Measurements from ENCODE around the gene CSMD2.

Gene CSMD2

GRCh38 chr1:34009340-34009985 is 155.6 kb downstream of the CSMD2 start:
- no peak for TF ChIP-seq CTCF (IDR thresholded peaks at IDR 0.05; ENCODE audit: control insufficient read depth, insufficient read depth, low read depth, low read length, missing control alignments)
- H3K4me3 ChIP-seq (ENCODE audit: control insufficient read depth, low read depth, low read length), result no peak overlapping the region
- peak; percentile 24 for DNase-seq (ENCODE audit: low read depth)

DNA sequence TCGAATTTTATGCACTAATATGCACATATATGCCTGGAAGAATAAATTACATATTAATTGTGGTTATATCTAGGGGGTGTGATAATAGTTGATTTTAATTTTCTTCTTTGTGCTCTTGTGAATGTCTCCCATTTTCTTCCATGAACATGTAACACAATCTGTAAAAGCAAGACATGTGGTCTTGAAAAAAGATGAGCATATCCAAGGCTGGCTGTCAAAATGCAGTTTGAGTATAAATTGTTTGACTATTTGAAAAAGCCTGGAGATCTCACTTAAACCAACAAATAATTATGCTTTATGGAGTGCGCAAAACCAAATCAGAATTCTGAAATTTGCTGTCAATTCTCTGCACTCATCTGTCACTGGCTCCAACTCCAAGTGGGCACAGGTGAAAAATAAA is 157.3 kb downstream of the CSMD2 start:
- DNase-seq (ENCODE audit: low read depth), result no peak
- TF ChIP-seq CTCF (IDR thresholded peaks at IDR 0.05; ENCODE audit: control insufficient read depth, insufficient read depth, low read depth, low read length, missing control alignments), result no peak
- no peak overlapping the region for H3K4me3 ChIP-seq (ENCODE audit: control insufficient read depth, low read depth, low read length)

DNA sequence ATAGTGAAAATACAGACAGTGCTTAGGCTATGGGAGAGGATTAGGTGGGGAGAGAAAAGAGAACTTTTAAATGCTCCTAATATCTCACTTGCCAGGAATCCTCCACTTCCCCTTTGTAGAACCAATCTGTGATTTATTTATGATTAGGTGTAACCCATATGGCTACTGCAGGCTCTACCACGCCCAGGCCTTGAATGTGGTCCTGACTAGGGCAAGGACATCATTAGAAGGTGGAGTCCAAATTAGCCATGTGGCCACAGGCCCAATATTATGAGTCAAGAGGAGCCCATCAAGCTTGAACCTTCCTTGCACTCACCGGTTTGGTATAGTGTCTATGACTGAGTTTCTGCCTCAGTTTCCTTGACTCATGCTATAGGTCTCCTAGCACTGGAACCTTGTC is 159.7 kb downstream of the CSMD2 start:
- no peak overlapping the region for H3K4me3 ChIP-seq (ENCODE audit: control insufficient read depth, low read depth, low read length)
- no peak for DNase-seq (ENCODE audit: low read depth)
- no peak for TF ChIP-seq CTCF (IDR thresholded peaks at IDR 0.05; ENCODE audit: control insufficient read depth, insufficient read depth, low read depth, low read length, missing control alignments)

GRCh38 chr1:34002810-34003209 is 162.2 kb downstream of the CSMD2 start:
- no peak for DNase-seq (ENCODE audit: low read depth)
- H3K4me3 ChIP-seq (ENCODE audit: control insufficient read depth, low read depth, low read length), result no peak overlapping the region
- no peak for TF ChIP-seq CTCF (IDR thresholded peaks at IDR 0.05; ENCODE audit: control insufficient read depth, insufficient read depth, low read depth, low read length, missing control alignments)

- no peak for TF ChIP-seq CTCF (IDR thresholded peaks at IDR 0.05; ENCODE audit: control insufficient read depth, insufficient read depth, low read depth, low read length, missing control alignments)
- no peak for DNase-seq (ENCODE audit: low read depth)
- H3K4me3 ChIP-seq (ENCODE audit: control insufficient read depth, low read depth, low read length), result no peak overlapping the region
Measured at GRCh38 chr1:33997127-33998036, 167.6 kb downstream of the CSMD2 start.

DNA sequence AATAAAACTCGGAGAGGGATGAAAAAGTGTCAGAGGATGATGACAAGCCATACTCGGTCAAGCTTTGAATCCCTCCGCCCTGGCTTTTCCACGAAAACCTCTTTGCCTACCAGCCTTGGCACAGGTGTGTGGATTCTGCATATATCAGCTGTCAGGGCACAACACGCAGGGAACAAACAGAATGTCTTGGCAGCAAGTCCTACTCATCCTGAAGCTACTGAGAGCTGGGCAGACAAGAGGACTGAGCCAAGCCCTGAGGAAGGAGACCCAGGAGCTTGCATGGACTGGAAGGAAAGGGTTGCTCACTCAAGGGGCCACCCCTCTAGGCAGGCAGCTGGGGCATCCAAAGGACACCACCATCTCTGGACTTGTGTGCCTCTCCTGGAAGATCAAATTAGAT is 168.7 kb downstream of the CSMD2 start:
- DNase-seq (ENCODE audit: low read depth), result no peak
- TF ChIP-seq CTCF (IDR thresholded peaks at IDR 0.05; ENCODE audit: control insufficient read depth, insufficient read depth, low read depth, low read length, missing control alignments), result no peak
- no peak overlapping the region for H3K4me3 ChIP-seq (ENCODE audit: control insufficient read depth, low read depth, low read length)
